Brain pericyte (primary cell): ENCODE results near the gene PAK4.
A peak's percentile ranks its signal among the peaks of the same experiment; 100 is the strongest.
"Not testable (repeated sequence)": the region's sequence is repeated elsewhere in the genome, so short reads cannot be mapped to it uniquely, and the experiment has no call there.

Experiments
- DNase-seq: peaks from one replicate; pipeline ENCODE4 v3.0.0-alpha.2; 2012; ENCODE audit warnings: low read depth, low spot score

PAK4 gene

DNA sequence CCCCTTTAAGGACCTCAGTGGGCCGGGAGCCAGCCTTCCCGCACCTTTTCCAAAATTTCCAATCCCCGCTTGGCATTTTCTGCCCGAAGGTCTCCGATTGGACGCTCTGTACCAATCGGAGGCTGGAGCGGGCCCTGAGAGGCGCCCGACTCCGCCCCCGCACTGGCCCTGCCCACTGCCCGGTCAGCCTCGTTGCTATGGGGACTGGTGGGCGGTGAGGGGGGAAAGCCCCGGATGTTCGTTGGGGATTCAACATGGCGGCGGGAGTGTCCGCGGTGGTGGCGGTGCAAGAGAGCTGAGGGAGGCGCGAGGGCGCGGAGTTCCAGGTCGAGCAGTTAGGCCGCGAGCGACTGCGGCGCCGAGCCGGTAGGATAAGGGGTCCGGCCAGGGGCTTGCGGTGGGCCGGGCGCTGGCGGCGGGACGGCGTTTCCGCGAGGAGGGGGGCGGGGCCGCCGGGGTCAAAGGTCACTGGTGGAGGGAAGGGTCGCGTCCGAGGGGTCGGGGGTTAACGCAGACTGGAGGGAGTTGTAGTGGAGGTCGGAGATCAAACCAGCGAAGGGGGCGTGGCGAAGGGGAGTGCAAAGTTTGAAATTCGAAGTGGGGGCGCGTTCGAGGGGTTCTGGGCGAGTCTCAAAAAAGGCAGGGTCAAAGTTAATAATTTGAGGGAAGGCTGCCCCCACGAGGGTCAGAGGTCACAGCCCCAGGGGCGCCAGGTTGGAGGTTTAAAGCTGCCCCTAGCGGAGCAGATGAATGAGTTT is at the start of gene PAK4:
Gene PAK4, plus strand, starts transcription at position 233 of the 758 bp plus-strand sequence. CDS start 43,768 bp downstream, outside the sequence.
- peak; percentile 87 for DNase-seq

DNA sequence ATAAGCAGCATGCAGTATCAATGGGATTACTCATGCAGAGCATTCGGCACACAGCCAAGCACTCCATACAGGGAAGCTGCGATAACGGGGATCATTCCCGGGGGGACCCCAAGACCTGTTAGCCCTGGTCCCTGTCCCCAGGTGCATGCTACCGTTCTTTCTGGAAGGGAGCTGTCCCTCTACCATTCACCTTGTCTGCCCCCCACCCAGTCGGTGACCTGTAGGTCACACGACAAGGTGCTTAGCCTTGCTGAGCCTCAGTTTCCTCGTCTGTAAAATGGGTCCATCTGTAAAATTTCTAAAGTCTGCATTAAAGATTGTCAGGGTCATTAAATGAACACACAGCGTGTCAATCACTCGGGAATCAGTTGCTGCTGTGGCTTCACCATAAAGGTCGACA is 48.3 kb upstream of the PAK4 start:
- no peak for DNase-seq

DNA sequence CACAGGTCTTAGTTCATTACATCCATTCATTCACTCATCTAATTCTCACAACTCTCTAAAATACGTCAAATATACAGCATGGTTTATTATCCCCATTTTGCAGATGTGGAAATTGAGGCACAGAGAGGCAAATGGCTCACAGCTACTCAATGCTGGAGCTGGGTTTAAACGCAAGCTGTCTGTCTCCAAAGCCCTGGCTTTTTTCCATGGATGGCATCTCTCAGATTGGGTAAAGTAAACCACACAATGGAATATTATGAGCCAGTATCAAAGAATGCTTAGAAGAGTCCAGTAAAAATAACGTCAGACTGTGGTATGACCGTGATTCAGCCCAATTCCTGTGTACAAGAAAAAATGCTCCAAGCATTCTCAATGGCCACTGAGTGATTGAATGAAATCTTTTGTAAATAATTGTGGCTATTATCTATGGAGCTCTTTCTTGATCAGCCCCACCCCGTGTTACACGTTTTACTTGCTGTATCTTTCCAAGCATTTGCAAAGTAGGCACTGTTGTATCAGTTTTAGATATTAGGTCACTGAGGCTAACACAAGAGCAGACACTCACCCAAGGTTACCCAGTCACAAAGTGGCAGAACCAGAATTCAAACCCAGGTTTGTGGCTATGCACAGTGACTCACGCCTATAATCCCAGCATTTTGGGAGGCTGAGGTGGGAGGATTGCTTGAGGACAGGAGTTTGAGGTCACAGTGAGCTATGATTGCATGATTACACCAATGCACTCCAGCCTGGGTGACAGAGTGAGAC is 47.0 kb upstream of the PAK4 start:
- no peak for DNase-seq

DNA sequence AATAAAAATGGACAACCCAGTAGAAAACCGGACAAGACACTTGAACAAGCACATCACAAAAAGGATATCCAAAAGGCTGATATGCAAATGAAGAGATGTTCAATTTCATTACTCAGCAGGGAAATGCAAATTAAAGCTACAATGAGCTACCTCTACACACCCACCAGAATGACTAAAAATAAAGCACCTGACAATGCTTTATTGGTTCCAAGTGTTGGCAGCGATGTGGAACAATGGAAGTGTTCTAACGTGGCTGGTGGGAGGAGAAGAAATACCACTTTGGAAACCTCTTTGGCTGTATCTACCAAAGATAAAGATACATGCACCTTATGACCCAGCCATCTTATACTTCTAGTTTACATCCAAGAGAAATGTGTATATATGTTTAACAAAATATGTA is 45.2 kb upstream of the PAK4 start:
- DNase-seq, result no peak

DNA sequence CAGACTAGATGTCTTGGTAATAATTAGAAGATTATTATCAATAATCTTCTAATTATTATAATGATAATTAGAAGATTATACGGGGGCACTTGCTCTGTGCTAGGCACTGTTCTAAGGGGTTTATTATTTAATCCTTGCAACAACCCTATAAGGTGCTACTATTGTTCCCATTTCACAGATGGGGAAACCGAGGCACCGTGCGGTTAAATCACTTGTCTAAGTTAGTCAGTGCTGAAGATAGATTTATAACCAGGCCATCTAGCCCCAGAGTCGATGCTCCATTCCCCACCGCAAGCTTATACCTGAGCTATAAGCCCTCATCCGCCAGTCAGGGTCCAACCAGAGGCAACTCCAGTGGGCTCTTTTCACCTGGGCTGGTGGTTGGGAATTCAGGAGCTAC is 43.4 kb upstream of the PAK4 start:
- no peak for DNase-seq

DNA sequence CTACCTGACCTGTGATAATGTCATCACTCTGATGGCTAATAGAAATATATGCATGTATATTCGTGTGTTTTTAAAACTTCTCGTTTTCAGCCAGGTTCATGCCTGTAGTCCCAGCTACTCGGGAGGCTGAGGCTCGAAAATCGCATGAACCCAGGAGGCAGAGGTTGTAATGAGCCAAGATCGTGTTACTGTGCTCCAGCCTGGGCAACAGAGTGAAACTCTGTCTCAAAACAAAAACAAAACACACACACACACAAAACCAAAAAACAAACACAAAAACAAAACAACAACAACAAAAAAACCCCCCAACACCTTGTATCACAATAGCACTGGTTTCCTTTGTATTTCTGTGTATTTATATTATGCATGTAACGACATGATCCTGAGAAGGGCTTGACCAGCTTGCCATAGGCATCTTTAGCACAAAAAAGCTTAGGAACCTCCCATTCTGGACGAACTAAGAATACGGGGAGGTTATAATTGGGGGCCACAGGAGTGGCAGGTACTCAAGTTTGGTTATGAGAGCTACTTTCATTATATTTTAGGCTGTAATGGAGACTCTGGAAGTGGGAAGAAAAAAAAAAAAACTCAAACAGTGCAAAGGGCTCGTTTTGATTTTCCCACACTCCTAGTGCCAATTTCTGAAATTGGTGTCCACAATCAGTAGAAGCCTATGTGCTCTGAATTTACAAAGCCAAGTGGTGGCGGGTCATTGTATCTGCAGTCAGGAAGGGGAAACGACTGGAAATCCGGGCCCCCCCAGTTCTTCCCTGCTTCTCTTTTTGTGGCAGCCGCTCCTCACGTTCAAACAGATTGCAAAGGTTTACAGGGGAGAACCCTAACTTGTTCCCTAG is 42.6 kb upstream of the PAK4 start:
- no peak for DNase-seq

DNA sequence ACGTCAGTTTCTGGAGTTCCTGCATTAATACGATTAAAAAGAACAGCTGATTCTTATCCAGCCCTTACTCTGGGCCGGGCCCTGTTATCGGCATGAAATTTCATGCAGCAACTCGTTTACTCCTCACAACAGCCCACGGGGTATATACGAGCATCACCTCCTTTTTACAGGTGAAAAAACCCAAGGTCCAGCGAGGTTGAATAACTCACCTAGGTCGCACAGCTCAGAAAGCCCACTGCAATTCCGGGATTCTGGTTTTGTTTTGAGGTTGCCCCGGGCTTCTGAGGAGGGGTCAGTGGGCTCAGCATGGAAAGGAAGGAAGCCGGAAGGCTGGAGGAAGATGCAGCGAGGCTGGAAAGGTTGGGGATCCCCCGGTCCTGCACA is 42.0 kb upstream of the PAK4 start:
- no peak for DNase-seq

DNA sequence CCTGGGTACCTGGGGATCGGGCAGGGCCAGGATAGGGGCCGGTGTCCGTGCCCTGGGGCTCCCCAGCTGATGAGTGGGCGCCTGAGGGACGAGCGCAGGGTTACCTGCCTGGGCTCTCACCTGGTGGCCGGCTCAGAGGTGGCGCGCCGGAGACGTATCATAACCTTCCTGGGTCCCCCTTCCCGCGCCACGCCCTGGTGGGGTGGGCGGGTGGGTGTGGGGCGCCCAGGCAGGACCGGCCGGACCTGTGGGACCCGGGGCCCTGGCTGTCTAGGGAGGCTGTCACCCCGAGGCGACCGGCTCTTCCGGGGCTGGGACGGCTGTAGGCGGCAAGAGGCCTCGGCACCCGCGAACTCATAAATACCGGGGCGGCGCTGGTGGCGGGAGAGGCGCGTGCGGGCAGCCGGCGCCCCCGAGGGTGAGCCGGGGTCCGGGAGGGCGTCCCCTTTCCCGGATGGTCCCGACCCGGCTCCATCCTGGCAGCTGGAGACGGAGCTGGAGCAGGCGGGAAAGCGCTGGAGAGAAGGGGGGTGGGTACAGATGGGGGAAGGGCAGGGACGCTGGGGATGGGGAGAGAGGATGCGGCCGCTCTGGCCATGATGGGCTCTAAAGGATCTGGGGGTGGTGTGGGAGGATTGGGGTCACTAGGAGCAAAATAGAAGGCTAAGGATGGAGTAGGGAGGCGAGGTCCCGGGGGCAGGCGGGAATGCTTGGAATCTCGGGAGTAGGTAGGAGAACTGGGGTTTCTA is 41.4 kb upstream of the PAK4 start, which contains the start of gene ACP7:
Gene ACP7, plus strand, starts transcription at position 386 of the 749 bp plus-strand sequence. CDS start 902 bp downstream, outside the sequence.
- no peak for DNase-seq

DNA sequence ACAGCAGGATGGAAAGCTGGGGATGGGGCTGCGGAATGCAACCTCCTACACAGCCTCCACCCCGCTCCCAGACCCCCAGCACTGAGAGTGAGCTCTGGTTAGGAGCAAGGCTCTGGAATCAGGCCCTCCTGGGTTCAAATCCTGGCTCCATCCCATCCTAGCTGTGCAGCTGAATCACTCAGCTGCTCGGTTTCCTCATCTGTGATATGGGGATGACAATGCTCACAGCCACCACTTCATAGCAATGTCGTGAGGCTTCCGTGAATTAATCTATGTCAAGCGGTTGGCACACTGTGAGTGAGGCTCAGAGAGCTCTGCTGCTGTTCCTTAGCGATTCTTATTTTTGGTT is 40.9 kb upstream of the PAK4 start:
- no peak for DNase-seq

DNA sequence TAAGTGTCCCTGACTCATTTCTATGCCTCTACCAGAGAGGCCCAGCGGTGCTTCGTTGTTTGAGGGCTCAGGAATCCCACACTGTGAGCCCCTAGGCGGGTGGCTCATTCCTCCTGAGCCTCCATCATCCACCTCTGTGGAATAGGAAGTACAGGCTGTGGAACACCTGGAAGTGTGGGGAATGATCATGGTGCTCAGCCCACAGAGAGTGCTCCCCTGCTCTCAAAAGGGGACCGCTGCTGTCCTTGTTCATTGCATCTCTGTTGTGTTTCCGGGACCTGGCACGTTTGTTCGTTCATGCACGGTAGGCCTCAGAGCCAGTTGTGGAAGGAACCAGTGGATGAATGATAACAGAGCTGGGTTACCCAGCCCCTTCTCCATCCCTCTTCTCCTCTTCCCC is 40.2 kb upstream of the PAK4 start:
- no peak for DNase-seq

DNA sequence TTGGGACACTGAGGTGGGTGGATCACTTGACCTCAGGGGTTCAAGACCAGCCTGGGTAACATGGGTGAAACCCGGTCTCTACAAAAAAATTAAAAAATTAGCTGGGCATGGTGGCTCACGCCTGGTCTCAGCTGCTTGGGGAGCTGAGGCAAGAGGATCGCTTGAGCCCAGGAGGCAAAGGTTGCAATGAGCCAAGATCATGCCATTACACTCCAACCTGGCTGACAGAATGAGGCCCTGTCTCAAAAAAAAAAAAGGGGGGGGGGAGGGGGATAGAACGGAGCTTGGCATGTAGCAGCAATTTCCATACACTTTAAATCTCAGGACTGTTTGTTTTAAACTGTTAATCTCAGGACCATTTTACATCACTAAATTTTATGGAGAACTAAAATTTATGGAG is 39.2 kb upstream of the PAK4 start:
- DNase-seq, result no peak

DNA sequence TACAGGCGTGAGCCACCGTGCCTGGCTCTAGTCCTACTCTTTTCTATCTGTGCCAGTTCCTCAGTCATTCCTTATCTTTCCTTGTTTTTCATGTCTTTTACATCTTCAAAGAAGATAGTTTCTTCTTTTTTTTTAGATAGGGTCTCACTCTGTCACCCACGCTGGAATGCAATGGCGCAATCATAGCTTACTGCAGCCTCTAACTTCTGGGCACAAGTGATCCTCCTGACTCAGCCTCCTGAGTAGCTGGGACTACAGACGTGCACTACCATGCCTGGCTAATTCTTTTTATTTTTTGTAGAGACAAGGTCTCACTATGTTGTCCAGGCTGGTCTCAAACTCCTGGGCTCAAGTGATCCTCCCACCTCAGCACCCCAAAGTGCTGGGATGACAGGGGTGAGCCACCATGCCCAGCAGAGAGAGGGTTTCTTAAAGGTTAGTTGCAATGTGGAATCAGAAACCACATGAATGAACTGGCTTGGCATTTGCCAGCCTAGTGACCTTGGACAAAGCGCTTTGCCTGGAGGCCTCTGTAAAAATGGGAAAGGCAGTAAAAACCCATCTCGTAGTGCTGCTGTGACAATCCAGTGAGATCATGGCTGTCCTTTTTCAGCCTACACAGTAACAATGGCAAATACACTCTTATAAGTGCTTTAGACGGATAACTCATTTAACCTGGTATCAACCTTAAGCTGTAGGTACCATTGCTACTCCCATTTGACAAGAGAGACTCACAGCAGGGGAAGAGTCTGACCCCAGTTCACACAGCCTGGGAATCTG is 37.5 kb upstream of the PAK4 start:
- no peak for DNase-seq

DNA sequence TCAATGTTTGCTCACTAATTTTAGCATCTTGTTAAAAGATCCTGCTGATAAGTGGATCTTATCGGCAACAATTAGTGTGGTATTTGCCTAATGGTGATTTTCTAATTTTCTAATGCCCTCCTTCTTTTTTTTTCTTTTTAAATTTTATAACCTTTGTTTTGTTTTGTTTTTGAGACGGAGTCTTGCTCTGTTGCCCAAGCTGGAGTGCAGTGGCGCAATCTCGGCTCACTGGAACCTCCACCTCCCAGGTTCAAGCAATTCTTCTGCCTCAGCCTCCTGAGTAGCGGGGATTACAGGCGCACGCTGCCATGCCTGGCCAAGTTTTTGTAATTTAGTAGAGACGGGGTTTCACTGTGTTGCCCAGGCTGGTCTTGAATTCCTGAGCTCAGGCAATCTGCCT is 35.6 kb upstream of the PAK4 start:
- DNase-seq, result not testable (repeated sequence)

DNA sequence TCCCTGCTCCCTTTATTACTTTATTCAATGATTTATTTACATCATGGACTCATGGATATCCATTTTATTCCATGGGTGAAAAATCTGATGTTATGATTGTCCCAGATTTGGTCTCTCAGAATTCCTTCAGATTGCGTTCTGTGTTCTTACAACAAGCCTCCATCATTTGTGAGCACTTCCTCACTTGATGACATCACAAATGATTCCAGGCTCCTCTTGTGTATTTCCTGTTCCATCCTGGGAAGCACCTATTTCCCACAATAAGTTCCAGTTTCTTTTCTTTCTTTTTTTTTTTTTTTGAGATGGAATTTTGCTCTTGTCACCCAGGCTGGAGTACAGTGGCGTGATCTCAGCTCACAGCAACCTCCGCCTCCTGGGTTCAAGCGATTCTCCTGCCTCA is 34.7 kb upstream of the PAK4 start:
- DNase-seq, result no peak

DNA sequence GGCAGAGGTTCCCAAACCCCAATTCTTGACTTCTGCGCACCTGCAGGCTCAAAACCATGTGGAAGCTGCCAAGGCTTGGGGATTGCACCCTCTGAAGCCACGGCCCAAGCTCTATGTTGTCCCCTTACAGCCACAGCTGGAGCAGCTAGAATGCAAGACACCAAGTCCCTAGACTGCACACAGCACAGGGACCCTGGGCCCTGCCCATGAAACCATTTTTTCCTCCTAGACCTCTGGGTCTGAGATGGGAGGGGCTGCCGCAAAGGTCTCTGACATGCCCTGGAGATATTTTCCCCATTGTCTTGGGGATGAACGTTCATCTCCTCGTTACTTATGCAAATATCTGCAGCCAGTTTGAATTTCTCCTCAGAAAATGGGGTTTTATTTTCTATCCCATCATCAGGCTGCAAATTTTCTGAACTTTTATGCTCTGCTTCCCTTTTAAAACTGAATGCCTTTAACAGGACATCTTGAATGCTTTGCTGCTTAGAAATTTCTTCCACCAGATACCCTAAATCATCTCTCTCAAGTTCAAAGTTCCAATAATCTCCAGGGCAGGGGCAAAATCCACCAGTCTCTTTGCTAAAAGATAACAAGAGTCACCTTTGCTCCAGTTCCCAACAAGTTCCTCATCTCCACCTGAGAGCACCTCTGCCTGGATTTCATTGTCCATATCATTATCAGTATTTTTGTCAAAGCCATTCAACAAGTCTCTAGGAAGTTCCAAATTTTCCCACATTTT is 29.6 kb upstream of the PAK4 start:
- DNase-seq, result not testable (repeated sequence)

DNA sequence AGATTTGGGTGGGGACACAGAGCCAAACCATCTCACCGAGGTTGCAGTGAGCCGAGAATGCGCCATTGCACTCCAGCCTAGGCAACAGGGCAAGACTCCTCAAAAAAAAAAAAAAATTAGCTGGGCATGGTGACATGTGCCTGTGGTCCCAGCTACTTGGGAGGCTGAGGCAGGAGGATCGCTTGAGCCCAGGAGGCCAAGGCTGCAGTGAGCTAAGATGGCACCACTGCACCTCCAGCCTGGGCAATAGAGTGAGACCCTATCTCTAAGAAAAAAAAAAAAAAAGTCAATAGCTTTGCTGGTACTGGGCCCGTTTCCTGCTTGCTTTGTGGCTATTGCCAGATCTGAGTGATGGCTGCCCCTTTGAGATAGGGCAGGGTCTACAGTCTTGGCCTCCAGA is 28.3 kb upstream of the PAK4 start:
- no peak for DNase-seq

DNA sequence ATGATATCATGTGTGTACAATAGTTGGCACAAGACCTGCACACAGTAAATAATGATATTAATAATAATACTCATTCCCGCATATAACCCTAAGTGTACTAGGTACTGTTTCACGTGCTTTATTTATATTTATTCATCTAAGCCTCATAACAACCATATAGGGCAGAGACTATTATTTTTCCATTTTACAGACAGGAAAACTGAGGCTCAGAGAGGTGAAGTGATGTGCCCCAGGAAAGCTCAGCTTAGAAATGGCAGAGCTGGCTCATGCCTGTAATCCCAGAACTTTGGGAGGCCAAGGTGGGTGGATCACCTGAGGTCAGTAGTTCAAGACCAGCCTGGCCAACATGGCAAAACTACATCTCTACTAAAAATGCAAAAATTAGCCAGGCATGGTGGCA is 27.9 kb upstream of the PAK4 start:
- no peak for DNase-seq

DNA sequence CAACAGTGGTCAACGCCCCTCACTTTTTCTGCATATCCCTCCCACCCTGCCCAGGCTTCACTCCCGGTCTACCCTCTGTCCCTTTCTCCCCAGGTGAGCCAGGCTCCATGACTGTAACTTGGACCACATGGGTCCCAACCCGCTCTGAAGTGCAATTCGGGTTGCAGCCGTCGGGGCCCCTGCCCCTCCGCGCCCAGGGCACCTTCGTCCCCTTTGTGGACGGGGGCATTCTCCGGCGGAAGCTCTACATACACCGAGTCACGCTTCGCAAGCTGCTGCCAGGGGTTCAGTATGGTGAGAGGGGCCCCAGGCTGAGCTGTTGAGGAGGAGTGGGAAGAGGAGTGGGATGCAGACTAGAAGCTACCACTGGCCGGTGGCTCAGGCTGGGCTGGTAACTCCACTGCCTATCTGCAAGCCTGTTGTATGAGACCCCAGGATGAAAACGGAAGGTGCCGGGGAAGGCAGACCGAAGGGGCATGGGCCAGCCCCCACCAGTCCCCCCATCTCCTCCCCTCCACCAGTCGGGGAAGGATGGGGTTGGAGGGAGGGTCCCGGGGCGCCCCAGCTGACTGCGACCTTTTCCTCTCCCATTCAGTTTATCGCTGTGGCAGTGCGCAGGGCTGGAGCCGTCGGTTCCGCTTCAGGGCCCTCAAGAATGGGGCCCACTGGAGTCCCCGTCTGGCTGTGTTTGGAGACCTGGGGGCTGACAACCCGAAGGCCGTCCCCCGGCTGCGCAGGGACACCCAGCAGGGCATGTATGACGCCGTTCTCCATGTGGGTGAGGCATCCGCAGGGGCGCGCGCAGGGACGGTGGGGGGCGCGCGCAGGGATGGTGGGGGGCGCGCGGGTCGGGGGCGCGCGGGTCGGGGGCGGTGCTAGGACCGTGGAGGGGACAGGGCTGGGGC is 27.0 kb upstream of the PAK4 start:
- DNase-seq, result no peak

DNA sequence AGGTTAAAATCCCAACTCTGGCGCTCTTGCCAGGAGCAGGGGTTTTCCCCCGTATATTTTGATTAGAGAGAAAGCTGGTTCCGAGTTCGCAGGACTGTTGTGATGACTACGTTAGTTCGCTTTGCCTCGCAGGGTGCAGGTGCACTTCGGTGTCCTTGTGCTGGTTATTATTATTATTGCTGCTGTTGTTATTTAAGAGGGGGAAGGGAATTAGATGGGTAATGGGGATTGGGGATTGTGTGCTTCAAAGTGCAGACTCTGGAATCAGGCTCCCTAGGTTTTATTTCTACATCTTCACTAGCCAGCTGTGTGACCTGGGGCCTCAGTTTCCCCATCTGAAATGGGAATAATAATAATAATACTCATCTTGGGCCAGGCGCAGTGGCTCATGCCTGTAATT is 26.2 kb upstream of the PAK4 start:
- no peak for DNase-seq
